Measurements from ENCODE around the gene AKAP7.
A peak's percentile ranks its signal among the peaks of the same experiment; 100 is the strongest.

Gene AKAP7

DNA sequence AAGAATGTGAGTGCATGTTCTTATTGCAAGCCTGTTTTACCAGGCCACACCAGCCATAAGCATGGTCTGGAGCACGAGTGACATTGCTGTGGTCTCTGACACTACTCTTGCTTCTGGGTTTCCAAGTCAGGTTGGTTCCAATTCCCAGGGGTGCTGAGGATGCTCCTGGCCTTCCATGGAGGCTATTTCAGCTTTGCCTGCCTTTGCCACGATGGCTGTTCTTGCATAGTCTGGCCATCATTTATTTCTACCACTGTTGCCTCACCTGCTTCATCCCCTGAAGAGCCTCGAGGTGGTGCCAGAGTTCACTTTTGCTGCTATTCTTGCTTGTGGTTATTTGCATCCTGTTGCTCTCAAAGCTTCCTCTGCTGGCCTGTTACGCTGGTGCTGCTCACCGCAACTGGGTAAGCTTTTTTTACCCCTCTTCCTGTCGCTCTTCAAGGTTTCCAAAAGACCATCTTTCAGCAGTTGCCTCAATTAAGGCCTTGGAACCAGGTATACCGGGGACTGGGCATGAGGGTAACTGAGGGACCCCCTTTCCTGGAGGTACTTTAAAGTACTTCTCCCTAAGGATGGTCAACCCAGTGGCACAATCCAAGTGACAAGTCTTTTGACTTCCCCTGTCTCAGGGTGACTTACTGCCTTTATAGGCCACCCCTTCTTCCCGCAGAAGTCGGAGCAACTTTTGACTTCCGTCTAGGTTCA is 64.5 kb downstream of the AKAP7 start:
- DNase-seq (ENCODE audit: low spot score) = peak; percentile 34

- DNase-seq (ENCODE audit: low spot score) = peak; percentile 5
These were observed 70.4 kb downstream of the AKAP7 start for GRCh38 chr6:131205481-131206244.

GRCh38 chr6:131206463-131207251 is 71.4 kb downstream of the AKAP7 start:
- no peak for DNase-seq (ENCODE audit: low spot score)

- no peak for DNase-seq (ENCODE audit: low spot score)
These were observed 73.5 kb downstream of the AKAP7 start for GRCh38 chr6:131208787-131209186.

DNA sequence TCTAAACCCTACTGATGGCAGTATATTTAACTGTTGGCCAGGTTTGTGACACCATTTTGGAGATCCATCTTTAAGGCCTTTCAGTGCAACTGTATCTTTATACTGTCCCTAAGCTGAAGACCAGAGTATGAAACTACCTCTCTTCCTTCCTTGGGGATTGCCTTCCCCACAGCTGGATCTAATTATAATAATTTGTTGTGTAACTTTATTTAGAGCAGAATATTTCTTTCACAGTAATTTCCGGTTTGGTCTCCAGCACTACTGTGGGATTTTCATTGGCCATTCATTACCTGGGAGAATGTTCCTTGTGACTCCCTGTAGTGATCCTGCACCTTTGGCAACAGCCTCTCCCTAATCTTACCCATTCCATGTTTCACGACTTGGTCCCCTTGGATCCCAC is 75.2 kb downstream of the AKAP7 start:
- DNase-seq (ENCODE audit: low spot score) = no peak

- no peak for DNase-seq (ENCODE audit: low spot score)
These were observed 76.8 kb downstream of the AKAP7 start for GRCh38 chr6:131212024-131212423.

- DNase-seq (ENCODE audit: low spot score) = no peak
These were observed 77.6 kb downstream of the AKAP7 start for GRCh38 chr6:131212913-131213312.

DNA sequence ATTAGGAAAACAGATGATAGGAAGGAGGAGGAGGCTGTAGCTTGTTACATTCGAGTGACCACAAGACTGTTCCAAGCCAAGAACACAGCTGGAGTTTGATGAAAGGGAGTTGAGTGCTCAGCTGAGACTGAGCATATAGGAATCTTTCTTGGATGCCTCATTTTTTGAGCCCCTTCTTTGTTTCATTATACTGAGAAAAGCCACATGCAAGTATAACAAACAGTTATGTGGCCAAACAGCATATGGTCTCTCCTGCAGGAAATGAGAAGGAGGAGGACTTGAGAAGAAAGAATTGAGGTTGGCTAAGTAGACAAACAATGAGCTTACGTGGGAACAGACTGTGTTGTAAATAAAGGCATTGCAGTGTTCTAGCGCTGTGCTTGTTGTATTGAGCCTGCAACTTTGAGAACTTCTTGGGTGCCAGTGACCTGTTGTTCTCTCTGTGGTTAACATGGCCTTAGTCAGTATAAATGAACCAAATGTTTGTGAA is 78.3 kb downstream of the AKAP7 start:
- DNase-seq (ENCODE audit: low spot score) = peak; percentile 5

DNA sequence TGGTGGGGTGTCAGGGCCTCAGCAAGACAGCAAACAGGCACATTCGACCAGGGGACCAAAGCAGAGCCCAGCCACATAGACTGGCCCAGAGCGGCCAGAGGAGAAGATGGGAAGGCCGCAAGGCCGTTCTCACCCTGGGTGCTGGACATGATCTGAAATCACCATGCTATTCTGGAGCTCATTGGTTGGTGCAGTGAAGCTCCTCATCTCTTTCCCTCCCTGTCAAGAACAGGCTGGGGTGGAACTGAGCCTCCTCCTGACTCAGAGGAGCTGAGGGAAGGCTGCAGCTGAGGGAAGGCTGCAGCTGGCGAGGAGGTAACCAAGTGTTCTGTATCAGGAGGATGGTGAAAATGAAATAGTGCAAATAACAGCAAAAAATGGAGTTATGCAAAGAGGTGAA is 80.0 kb downstream of the AKAP7 start:
- no peak for DNase-seq (ENCODE audit: low spot score)

GRCh38 chr6:131216246-131216645 is 81.0 kb downstream of the AKAP7 start:
- DNase-seq (ENCODE audit: low spot score) = no peak

GRCh38 chr6:131222773-131223172 is 87.5 kb downstream of the AKAP7 start:
- no peak for DNase-seq (ENCODE audit: low spot score)

- no peak for DNase-seq (ENCODE audit: low spot score)
These were observed 88.1 kb downstream of the AKAP7 start for GRCh38 chr6:131223416-131223815.

- no peak for DNase-seq (ENCODE audit: low spot score)
These were observed 89.9 kb downstream of the AKAP7 start for GRCh38 chr6:131225127-131225526.

DNA sequence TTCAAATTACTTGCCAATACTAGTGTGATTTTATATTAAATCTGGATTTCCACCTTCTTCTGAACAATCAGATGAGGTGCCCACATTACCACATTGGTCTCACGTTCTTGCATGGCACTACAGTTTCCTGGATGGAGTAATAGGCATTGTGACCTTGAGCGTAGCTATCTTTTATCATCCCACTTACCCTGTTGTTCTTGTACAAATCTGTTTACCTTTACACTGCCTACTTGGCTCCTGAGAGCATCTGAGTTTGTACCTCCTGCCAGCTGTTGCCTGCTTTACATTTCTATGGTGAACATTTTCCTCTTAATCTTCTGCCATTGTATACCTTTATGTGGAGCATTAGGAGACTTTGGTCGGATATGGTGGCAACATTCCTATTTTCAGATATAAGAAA is 90.7 kb downstream of the AKAP7 start:
- no peak for DNase-seq (ENCODE audit: low spot score)

- DNase-seq (ENCODE audit: low spot score) = no peak
These were observed 91.3 kb downstream of the AKAP7 start for GRCh38 chr6:131226459-131227157.

DNA sequence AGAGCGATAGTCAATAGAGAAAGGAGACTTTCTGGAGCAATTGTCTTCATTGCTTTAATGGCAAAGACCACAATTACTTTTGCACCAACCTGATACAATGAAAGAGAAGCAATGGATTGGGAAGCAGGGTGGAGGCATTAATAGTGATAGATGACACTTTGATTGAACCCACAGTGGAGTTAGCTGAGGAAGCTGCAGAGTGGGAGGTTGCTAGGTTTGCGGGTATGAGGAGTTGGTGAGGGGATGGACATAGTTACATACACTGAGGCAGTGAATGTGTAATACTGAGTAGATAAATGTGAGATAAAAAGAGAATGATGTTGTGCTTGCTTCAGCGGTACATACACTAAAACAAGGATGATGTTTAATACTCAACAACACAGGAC is 91.9 kb downstream of the AKAP7 start:
- no peak for DNase-seq (ENCODE audit: low spot score)

DNA sequence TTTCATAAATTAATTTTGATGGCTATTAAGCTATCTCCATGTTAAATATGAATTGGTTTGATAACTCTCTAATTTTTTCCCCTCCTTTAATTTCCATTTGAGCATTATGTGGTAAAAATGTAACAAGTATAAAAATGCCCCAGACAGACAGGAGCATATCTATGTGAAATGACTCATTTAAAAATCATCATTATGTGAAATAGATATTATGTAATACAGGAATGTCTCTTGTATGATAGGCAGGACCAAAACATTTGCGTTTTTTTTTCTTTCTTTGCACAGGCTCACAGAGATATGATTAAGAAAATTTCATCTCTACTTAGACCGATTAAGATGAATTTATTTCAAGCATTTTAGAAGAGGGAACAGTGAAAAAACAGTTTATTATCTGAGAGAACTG is 95.8 kb downstream of the AKAP7 start:
- no peak for DNase-seq (ENCODE audit: low spot score)

DNA sequence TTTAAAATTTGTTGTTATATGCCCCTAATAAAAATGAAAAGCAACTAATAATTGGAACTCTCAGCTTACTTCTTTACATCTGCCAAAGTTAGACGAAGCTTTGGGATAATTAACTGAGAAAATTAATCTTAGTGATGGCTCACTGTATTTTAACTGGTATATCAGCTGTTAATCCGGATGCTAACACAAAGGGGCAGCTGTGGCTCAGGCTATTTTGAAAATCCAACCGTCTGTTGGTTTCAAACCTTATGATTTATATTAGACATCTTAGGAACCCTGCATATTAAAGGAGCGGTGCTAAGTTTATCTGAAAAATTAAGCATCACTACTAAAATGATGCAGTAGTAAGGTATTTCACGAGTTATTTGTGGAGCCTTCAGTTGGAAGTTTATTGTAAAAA is 96.6 kb downstream of the AKAP7 start:
- no peak for DNase-seq (ENCODE audit: low spot score)

DNA sequence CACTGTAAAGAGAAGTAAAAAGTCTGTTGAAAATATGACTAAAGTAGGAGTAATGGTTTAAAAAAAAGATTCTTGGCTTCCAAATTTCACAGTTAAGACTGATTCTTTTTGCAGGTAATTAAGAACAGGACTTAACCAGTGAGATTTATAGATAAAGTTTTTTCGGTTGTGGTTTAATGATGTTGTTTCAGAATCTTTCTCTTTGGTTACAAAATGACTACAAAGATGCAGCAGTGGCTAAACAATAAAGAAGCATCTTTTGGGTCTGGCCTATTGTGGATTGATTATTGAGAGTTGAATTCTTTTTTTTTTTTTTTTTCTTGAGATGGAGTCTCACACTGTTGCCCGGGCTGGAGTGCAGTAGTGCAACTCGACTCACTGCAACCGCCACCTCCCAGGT is 109.7 kb downstream of the AKAP7 start:
- no peak for DNase-seq (ENCODE audit: low spot score)

- peak; percentile 45 for DNase-seq (ENCODE audit: low spot score)
These were observed 114.9 kb downstream of the AKAP7 start for GRCh38 chr6:131250122-131250521.

GRCh38 chr6:131250936-131251335 is 115.7 kb downstream of the AKAP7 start:
- DNase-seq (ENCODE audit: low spot score) = no peak

GRCh38 chr6:131251590-131252199 is 116.4 kb downstream of the AKAP7 start:
- no peak for DNase-seq (ENCODE audit: low spot score)
